K562 (cell line): ENCODE results near the gene POU2AF1.

Experiments
- CHD1 ChIP-seq: fragments of 200-600 bp; sonication (generic); IDR thresholded peaks from one replicate; pipeline ENCODE4 v1.6.1; 2012; ENCODE audit warnings: mild to moderate bottlenecking, moderate library complexity, low read length, inconsistent platforms
- E2F3 ChIP-seq: fragments of 250-450 bp; sonication (Bioruptor Pico); IDR thresholded peaks from 2 replicates; pipeline ENCODE4 v1.4.0; 2020; ENCODE audit warnings: mild to moderate bottlenecking
- LEF1 ChIP-seq: fragments of 450-650 bp; IDR thresholded peaks from 2 replicates; pipeline ENCODE4 v1.6.1; 2016; ENCODE audit warnings: mild to moderate bottlenecking
- NBN ChIP-seq: fragments of 450-650 bp; IDR thresholded peaks from 2 replicates; pipeline ENCODE4 v1.6.1; 2016; ENCODE audit warnings: low read depth, mild to moderate bottlenecking
- SNRNP70 ChIP-seq: fragments of 200-400 bp; formaldehyde crosslinking; optimal IDR thresholded peaks from 2 replicates; pipeline ENCODE3; 2017; ENCODE audit warnings: low read depth, low read length
- ZNF384 ChIP-seq: IDR thresholded peaks from 2 replicates; pipeline ENCODE4 v1.6.1; 2012; ENCODE audit warnings: low read depth, low read length, improper control_type of control experiment
- TF ChIP-seq, protein P1 (sequence below): IDR thresholded peaks from 3 replicates; pipeline ENCODE4 v1.6.1; 2011; ENCODE audit warnings: borderline replicate concordance, mild to moderate bottlenecking, moderate library complexity; ENCODE audit not compliant: insufficient read length; ENCODE audit errors: extremely low read depth
- TF ChIP-seq, protein P2 (sequence below): fragments of 150-350 bp; IDR thresholded peaks from 2 replicates; pipeline ENCODE4 v1.6.1; 2014; ENCODE audit warnings: low read depth, mild to moderate bottlenecking, low read length, borderline replicate concordance
- TF ChIP-seq, protein P3 (sequence below), 3 experiments: IDR thresholded peaks in 2 of 3; conservative IDR thresholded peaks in 1 of 3; 2 replicates each; pipeline ENCODE4 v1.5.1; 2011 to 2012; ENCODE audit warnings: low read length in 3 of 3, mild to moderate bottlenecking in 3 of 3, control low read depth in 2 of 3, improper control_type of control experiment in 1 of 3, inconsistent platforms in 1 of 3, low read depth in 1 of 3, mixed read lengths in 1 of 3, moderate library complexity in 1 of 3; ENCODE audit not compliant: insufficient read depth in 2 of 3

DNA sequence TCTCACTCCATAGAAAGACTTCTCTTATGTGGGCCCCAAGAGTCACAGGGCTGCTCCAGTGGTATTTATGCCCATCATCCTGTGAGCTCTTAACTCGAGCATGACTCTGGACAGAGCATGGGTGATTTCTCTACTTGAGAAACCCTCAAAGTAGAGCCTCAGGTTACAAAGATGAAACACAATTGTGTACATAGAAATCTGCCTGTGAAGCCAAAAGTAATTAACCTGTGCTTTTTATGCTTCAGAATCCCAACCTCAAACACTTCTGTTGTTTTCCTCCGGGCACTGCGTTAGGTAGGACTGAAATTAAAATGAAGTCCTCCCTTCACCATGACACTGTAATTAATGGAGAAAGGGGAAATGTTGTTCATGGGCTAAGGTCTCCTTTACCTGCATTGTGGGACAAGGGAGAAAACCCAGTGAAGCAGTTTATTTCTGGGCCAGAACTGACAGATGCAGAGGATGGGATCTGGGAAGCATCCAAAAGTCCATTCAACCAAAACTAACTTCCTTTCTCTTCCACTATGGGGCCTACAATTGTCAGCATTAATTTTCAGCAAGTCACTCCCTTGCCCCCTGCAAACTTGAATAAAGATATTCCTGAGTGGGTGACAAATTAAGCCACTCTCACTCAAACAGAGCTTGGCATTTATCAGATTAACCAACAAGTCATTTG is 24.1 kb upstream of the POU2AF1 start:
- TF ChIP-seq NBN (no peak), LEF1 (no peak), ZNF384 (no peak), SNRNP70 (no peak), CHD1 (no peak), E2F3 (CRISPR knock-in tag) (no peak)
- TF ChIP-seq, protein P1, sequence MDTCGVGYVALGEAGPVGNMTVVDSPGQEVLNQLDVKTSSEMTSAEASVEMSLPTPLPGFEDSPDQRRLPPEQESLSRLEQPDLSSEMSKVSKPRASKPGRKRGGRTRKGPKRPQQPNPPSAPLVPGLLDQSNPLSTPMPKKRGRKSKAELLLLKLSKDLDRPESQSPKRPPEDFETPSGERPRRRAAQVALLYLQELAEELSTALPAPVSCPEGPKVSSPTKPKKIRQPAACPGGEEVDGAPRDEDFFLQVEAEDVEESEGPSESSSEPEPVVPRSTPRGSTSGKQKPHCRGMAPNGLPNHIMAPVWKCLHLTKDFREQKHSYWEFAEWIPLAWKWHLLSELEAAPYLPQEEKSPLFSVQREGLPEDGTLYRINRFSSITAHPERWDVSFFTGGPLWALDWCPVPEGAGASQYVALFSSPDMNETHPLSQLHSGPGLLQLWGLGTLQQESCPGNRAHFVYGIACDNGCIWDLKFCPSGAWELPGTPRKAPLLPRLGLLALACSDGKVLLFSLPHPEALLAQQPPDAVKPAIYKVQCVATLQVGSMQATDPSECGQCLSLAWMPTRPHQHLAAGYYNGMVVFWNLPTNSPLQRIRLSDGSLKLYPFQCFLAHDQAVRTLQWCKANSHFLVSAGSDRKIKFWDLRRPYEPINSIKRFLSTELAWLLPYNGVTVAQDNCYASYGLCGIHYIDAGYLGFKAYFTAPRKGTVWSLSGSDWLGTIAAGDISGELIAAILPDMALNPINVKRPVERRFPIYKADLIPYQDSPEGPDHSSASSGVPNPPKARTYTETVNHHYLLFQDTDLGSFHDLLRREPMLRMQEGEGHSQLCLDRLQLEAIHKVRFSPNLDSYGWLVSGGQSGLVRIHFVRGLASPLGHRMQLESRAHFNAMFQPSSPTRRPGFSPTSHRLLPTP = no peak
- TF ChIP-seq, protein P2, sequence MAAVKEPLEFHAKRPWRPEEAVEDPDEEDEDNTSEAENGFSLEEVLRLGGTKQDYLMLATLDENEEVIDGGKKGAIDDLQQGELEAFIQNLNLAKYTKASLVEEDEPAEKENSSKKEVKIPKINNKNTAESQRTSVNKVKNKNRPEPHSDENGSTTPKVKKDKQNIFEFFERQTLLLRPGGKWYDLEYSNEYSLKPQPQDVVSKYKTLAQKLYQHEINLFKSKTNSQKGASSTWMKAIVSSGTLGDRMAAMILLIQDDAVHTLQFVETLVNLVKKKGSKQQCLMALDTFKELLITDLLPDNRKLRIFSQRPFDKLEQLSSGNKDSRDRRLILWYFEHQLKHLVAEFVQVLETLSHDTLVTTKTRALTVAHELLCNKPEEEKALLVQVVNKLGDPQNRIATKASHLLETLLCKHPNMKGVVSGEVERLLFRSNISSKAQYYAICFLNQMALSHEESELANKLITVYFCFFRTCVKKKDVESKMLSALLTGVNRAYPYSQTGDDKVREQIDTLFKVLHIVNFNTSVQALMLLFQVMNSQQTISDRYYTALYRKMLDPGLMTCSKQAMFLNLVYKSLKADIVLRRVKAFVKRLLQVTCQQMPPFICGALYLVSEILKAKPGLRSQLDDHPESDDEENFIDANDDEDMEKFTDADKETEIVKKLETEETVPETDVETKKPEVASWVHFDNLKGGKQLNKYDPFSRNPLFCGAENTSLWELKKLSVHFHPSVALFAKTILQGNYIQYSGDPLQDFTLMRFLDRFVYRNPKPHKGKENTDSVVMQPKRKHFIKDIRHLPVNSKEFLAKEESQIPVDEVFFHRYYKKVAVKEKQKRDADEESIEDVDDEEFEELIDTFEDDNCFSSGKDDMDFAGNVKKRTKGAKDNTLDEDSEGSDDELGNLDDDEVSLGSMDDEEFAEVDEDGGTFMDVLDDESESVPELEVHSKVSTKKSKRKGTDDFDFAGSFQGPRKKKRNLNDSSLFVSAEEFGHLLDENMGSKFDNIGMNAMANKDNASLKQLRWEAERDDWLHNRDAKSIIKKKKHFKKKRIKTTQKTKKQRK = no peak
- TF ChIP-seq, protein P3, sequence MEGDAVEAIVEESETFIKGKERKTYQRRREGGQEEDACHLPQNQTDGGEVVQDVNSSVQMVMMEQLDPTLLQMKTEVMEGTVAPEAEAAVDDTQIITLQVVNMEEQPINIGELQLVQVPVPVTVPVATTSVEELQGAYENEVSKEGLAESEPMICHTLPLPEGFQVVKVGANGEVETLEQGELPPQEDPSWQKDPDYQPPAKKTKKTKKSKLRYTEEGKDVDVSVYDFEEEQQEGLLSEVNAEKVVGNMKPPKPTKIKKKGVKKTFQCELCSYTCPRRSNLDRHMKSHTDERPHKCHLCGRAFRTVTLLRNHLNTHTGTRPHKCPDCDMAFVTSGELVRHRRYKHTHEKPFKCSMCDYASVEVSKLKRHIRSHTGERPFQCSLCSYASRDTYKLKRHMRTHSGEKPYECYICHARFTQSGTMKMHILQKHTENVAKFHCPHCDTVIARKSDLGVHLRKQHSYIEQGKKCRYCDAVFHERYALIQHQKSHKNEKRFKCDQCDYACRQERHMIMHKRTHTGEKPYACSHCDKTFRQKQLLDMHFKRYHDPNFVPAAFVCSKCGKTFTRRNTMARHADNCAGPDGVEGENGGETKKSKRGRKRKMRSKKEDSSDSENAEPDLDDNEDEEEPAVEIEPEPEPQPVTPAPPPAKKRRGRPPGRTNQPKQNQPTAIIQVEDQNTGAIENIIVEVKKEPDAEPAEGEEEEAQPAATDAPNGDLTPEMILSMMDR (IDR thresholded peaks at IDR 0.05 in 2 of 3, conservative IDR thresholded peaks at IDR 0.05 in 1 of 3; ENCODE audit: insufficient read depth in 2 of 3, low read depth in 1 of 3, low read length in 3 of 3) = no peak
